Liver (tissue), 3 donors: Measurements from ENCODE around the gene PDXK.

ENCODE experiments used
- FOXA1 ChIP-seq: IDR thresholded peaks from 2 replicates; pipeline ENCODE4 v1.6.1; 2016; ENCODE audit warnings: antibody characterized with exemption
- GABPA ChIP-seq, 2 donors: IDR thresholded peaks in 1 of 2; conservative IDR thresholded peaks in 1 of 2; 2 replicates each; pipeline ENCODE4 v1.6.1; 2016; ENCODE audit warnings: antibody characterized with exemption in 2 of 2, mild to moderate bottlenecking in 1 of 2, moderate library complexity in 1 of 2
- HNF4A ChIP-seq, 2 donors: conservative IDR thresholded peaks; 2 replicates each; pipeline ENCODE4 v1.6.1; 2016; ENCODE audit warnings: antibody characterized with exemption in 2 of 2, mild to moderate bottlenecking in 2 of 2
- TAF1 ChIP-seq: conservative IDR thresholded peaks from 2 replicates; pipeline ENCODE4 v1.6.1; 2016; ENCODE audit warnings: antibody characterized with exemption, mild to moderate bottlenecking
- YY1 ChIP-seq: IDR thresholded peaks from 2 replicates; pipeline ENCODE4 v1.6.1; 2016; ENCODE audit warnings: antibody characterized with exemption, mild to moderate bottlenecking
- TF ChIP-seq, protein P1 (sequence below): fragments of 150-350 bp; IDR thresholded peaks from 2 replicates; pipeline ENCODE4 v1.5.1; 2017; ENCODE audit warnings: improper control_type of control experiment, low read depth, low read length; ENCODE audit not compliant: missing input control
- TF ChIP-seq, protein P2 (sequence below): IDR thresholded peaks from 2 replicates; pipeline ENCODE4 v1.6.1; 2016; ENCODE audit warnings: antibody characterized with exemption, mild to moderate bottlenecking
- TF ChIP-seq, protein P3 (sequence below): IDR thresholded peaks from 2 replicates; pipeline ENCODE4 v1.6.1; 2016; ENCODE audit warnings: antibody characterized with exemption
- donor health status: healthy.
- donor health status: healthy.

DNA sequence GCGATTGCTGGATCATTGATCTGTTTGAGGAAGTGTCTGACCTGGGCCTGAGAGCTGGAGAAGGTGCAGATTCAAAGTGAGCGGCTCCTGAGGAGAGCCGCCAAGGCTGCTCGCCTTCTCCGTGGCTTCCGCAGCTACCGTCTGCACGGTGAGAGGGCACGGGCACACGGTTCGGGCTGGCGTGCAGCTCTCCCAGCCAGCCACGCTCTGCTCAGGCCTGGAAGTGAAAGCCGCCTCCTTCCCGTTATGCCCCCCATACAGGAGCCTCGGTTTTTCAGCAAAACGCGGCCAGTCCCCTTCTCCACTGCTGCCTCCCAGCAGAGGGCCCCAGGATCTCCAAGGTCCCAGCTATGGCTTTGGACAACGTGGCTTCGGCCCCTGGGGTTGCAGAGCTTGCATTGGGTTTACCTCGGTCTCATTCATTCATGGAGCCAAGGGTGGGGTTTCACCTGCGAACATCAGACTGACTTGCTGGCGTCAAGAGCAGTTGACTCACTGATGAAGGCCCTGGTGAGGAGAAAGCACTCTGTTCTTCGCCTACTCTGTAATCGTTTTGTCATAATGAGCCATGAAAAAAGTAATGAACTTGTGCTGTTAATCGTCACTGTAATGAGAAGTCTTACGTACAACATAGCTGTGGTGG lies 24.4 kb upstream of the PDXK start:
- no peak for TF ChIP-seq FOXA1
- TF ChIP-seq, protein P1, sequence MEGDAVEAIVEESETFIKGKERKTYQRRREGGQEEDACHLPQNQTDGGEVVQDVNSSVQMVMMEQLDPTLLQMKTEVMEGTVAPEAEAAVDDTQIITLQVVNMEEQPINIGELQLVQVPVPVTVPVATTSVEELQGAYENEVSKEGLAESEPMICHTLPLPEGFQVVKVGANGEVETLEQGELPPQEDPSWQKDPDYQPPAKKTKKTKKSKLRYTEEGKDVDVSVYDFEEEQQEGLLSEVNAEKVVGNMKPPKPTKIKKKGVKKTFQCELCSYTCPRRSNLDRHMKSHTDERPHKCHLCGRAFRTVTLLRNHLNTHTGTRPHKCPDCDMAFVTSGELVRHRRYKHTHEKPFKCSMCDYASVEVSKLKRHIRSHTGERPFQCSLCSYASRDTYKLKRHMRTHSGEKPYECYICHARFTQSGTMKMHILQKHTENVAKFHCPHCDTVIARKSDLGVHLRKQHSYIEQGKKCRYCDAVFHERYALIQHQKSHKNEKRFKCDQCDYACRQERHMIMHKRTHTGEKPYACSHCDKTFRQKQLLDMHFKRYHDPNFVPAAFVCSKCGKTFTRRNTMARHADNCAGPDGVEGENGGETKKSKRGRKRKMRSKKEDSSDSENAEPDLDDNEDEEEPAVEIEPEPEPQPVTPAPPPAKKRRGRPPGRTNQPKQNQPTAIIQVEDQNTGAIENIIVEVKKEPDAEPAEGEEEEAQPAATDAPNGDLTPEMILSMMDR, result no peak
- TF ChIP-seq YY1, result no peak
- TF ChIP-seq, protein P2, sequence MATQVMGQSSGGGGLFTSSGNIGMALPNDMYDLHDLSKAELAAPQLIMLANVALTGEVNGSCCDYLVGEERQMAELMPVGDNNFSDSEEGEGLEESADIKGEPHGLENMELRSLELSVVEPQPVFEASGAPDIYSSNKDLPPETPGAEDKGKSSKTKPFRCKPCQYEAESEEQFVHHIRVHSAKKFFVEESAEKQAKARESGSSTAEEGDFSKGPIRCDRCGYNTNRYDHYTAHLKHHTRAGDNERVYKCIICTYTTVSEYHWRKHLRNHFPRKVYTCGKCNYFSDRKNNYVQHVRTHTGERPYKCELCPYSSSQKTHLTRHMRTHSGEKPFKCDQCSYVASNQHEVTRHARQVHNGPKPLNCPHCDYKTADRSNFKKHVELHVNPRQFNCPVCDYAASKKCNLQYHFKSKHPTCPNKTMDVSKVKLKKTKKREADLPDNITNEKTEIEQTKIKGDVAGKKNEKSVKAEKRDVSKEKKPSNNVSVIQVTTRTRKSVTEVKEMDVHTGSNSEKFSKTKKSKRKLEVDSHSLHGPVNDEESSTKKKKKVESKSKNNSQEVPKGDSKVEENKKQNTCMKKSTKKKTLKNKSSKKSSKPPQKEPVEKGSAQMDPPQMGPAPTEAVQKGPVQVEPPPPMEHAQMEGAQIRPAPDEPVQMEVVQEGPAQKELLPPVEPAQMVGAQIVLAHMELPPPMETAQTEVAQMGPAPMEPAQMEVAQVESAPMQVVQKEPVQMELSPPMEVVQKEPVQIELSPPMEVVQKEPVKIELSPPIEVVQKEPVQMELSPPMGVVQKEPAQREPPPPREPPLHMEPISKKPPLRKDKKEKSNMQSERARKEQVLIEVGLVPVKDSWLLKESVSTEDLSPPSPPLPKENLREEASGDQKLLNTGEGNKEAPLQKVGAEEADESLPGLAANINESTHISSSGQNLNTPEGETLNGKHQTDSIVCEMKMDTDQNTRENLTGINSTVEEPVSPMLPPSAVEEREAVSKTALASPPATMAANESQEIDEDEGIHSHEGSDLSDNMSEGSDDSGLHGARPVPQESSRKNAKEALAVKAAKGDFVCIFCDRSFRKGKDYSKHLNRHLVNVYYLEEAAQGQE, result no peak
- TF ChIP-seq, protein P3, sequence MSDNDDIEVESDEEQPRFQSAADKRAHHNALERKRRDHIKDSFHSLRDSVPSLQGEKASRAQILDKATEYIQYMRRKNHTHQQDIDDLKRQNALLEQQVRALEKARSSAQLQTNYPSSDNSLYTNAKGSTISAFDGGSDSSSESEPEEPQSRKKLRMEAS, result no peak
- no peak for TF ChIP-seq GABPA (IDR thresholded peaks at IDR 0.05 in 1 of 2, conservative IDR thresholded peaks at IDR 0.05 in 1 of 2)
- no peak for TF ChIP-seq TAF1
- no peak for TF ChIP-seq HNF4A (conservative IDR thresholded peaks at IDR 0.05)
